Smooth muscle cell (in vitro differentiated cells): ENCODE results near the gene UBL4A. TPM values are rescaled to one million over a fixed set of nuclear protein-coding genes. Genes with fewer than 3 reads are reported as not detected.

Experiments used
- DNase-seq: peaks from one replicate; lab custom pipeline; 2025; ENCODE audit not compliant: unreplicated experiment; lab: John Stamatoyannopoulos, UW
- H2AFZ ChIP-seq: fragments of 200-600 bp; sonication (generic); 2 replicates; pipeline ENCODE4 v1.6.0; 2016; ENCODE audit warnings: antibody characterized with exemption, low read depth, mild to moderate bottlenecking
- H3F3A ChIP-seq: fragments of 200-600 bp; sonication (generic); 2 replicates; pipeline ENCODE4 v1.6.0; 2017; ENCODE audit warnings: antibody characterized with exemption, low read depth
- H3K27ac ChIP-seq: fragments of 200-600 bp; sonication (generic); 2 replicates; pipeline ENCODE4 v1.5.1; 2016; ENCODE audit warnings: low read depth, mild to moderate bottlenecking
- H3K27me3 ChIP-seq: fragments of 200-600 bp; sonication (generic); 2 replicates; pipeline ENCODE4 v1.6.1; 2016; ENCODE audit warnings: low read depth, mild to moderate bottlenecking
- H3K36me3 ChIP-seq: fragments of 200-600 bp; sonication (generic); 2 replicates; pipeline ENCODE4 v1.5.1; 2016; ENCODE audit warnings: low read depth
- H3K4me1 ChIP-seq: fragments of 200-600 bp; sonication (generic); 2 replicates; pipeline ENCODE4 v1.5.1; 2016; ENCODE audit warnings: low read depth
- H3K4me2 ChIP-seq: fragments of 200-600 bp; sonication (generic); 2 replicates; pipeline ENCODE4 v1.6.0; 2016; ENCODE audit warnings: mild to moderate bottlenecking
- H3K4me3 ChIP-seq: fragments of 200-600 bp; sonication (generic); 2 replicates; pipeline ENCODE4 v1.5.1; 2016; ENCODE audit warnings: mild to moderate bottlenecking
- H3K79me2 ChIP-seq: fragments of 200-600 bp; sonication (generic); 2 replicates; pipeline ENCODE4 v1.6.0; 2016; ENCODE audit warnings: low read depth, mild to moderate bottlenecking
- H3K9ac ChIP-seq: fragments of 200-600 bp; sonication (generic); 2 replicates; pipeline ENCODE4 v1.6.0; 2016; ENCODE audit warnings: low read depth
- H3K9me3 ChIP-seq: fragments of 200-600 bp; sonication (generic); replicated peaks from 2 replicates; pipeline ENCODE4 v1.5.1; 2016; ENCODE audit warnings: low read depth
- H4K20me1 ChIP-seq: fragments of 200-600 bp; sonication (generic); 2 replicates; pipeline ENCODE4 v1.6.0; 2016; ENCODE audit warnings: low read depth
- CTCF ChIP-seq: fragments of 200-600 bp; sonication (generic); IDR thresholded peaks from 2 replicates; pipeline ENCODE4 v1.5.1; 2017; ENCODE audit warnings: borderline replicate concordance, mild to moderate bottlenecking, antibody characterized with exemption; ENCODE audit not compliant: insufficient read depth, poor library complexity, severe bottlenecking
- WGBS: methylation state at CpG from one replicate; pipeline ENCODE4 v1.1.7; 2016; ENCODE audit warnings: low lambda C conversion rate; 5-methylcytosine and 5-hydroxymethylcytosine counted together
- polyA plus RNA-seq: library from polyadenylated mRNA; unstranded; fragments of >200 nt; fragmentation: Nextera tagmentation; extraction: Ambion mirVana; gene quantifications from 2 replicates; pipeline ENCODE4 v1.2.1, GENCODE V29; 2016
- total RNA-seq: library from RNA; depleted of rRNA; stranded (reverse); fragments of >200 nt; gene quantifications from 2 replicates; pipeline ENCODE4 v1.2.3, GENCODE V29; 2014

UBL4A gene
- total and polyA plus RNA-seq, 2 experiments from 2014 or later: 42.1 to 46.9 TPM

GRCh38 chrX:154436983-154437752 lies 49.2 kb downstream of the UBL4A start, which contains the start of gene GDI1:
TSS of gene GDI1 (plus strand) at chrX:154437154. CDS start at chrX:154437255, 101 bp downstream.
- H3K4me2 ChIP-seq: peak within 1 kb of the TSS; percentile 84
- H3F3A ChIP-seq: no peaks in the 10 kb centered on the region
- peak within 1 kb of the TSS; percentile 82 for H3K27ac ChIP-seq
- WGBS: 40% methylated on average over 22 of the region's 93 CpGs
- H3K4me3 ChIP-seq: peak within 1 kb of the TSS; percentile 56
- DNase-seq: no peak
- no peak within 1 kb of the TSS for H2AFZ ChIP-seq
- peak within 1 kb of the TSS; percentile 85 for H3K9ac ChIP-seq
- TF ChIP-seq CTCF: no peak
- peaks cover 26% of the 10 kb centered on the region for H4K20me1 ChIP-seq
- no peaks in the 10 kb centered on the region for H3K9me3 ChIP-seq
- no peaks in the 10 kb centered on the region for H3K36me3 ChIP-seq
- no peaks in the 10 kb centered on the region for H3K27me3 ChIP-seq
- H3K79me2 ChIP-seq: peaks cover 40% of the 10 kb centered on the region
- peaks cover 4% of the 10 kb centered on the region for H3K4me1 ChIP-seq

GRCh38 chrX:154436374-154436982 lies 49.9 kb downstream of the UBL4A start:
- Histone ChIP-seq H3K4me2 (peak overlapping the region; percentile 84), H2AFZ (no peak overlapping the region), H3K9me3 (no peaks in the 10 kb centered on the region), H3F3A (no peaks in the 10 kb centered on the region), H3K4me3 (peak overlapping the region; percentile 56), H3K36me3 (no peaks in the 10 kb centered on the region), H3K4me1 (peaks cover 4% of the 10 kb centered on the region), H3K9ac (peak overlapping the region; percentile 85), H3K27me3 (no peaks in the 10 kb centered on the region), H3K27ac (peak overlapping the region; percentile 82), H3K79me2 (peaks cover 40% of the 10 kb centered on the region), H4K20me1 (peaks cover 26% of the 10 kb centered on the region)
- no peak for TF ChIP-seq CTCF
- DNase-seq: no peak
- 50% methylated on average over 30 of the region's 78 CpGs for WGBS

GRCh38 chrX:154435171-154435733 lies 51.2 kb downstream of the UBL4A start:
- DNase-seq: no peak
- H4K20me1 ChIP-seq: peaks cover 21% of the 10 kb centered on the region
- no peak for TF ChIP-seq CTCF
- H3F3A ChIP-seq: no peaks in the 10 kb centered on the region
- H3K36me3 ChIP-seq: no peaks in the 10 kb centered on the region
- H3K9me3 ChIP-seq: no peaks in the 10 kb centered on the region
- H3K4me1 ChIP-seq: peaks cover 4% of the 10 kb centered on the region
- no peak overlapping the region for H3K27ac ChIP-seq
- no peak overlapping the region for H3K4me2 ChIP-seq
- H3K27me3 ChIP-seq: no peaks in the 10 kb centered on the region
- no peak overlapping the region for H2AFZ ChIP-seq
- 92% methylated on average over 16 of the region's 19 CpGs for WGBS
- H3K79me2 ChIP-seq: peaks cover 32% of the 10 kb centered on the region
- H3K9ac ChIP-seq: no peak overlapping the region
- H3K4me3 ChIP-seq: no peak overlapping the region
